Peyer's patch (tissue), 4 donors: ENCODE results near the gene CERKL. TPM values are rescaled to one million over a fixed set of nuclear protein-coding genes. Genes with fewer than 3 reads are reported as not detected.

ENCODE experiments used
- DNase-seq, 3 donors: peaks; one replicate each; pipeline ENCODE4 v3.0.0-alpha.2; 2017 to 2019
- H3K27ac ChIP-seq, 4 donors: fragments of 200-600 bp; sonication (generic); one replicate each; pipeline ENCODE4 v1.5.1; 2016 to 2019
- H3K27me3 ChIP-seq, 2 donors: fragments of 200-600 bp; sonication (generic); one replicate each; pipeline ENCODE4 v1.5.1; 2019
- H3K36me3 ChIP-seq, 3 donors: fragments of 200-600 bp; sonication (generic); one replicate each; pipeline ENCODE4 v1.5.1; 2016 to 2019
- H3K4me1 ChIP-seq, 4 donors: fragments of 200-600 bp; sonication (generic); one replicate each; pipeline ENCODE4 v1.5.1; 2016 to 2019
- H3K4me3 ChIP-seq, 4 donors: fragments of 200-600 bp; sonication (generic); 1 replicate in 3 of 4; 2 replicates in 1 of 4; pipeline ENCODE4 v1.5.1; 2016 to 2019; ENCODE audit warnings: mild to moderate bottlenecking in 1 of 4
- H3K9me3 ChIP-seq, 4 donors: fragments of 200-600 bp; sonication (generic); one replicate each; pipeline ENCODE4 v1.5.1; 2016 to 2019; ENCODE audit warnings: mild to moderate bottlenecking in 1 of 4
- POLR2A ChIP-seq, 2 donors: fragments of 450-650 bp; IDR thresholded peaks; one replicate each; pipeline ENCODE4 v1.5.1; 2017; ENCODE audit warnings: antibody characterized with exemption in 2 of 2, mild to moderate bottlenecking in 2 of 2, moderate library complexity in 2 of 2
- total RNA-seq, 4 donors: library from RNA; depleted of rRNA; stranded (reverse); fragments of >200 nt; gene quantifications; one replicate each; pipeline ENCODE4 v1.1.0, GENCODE V29; 2016
- TF ChIP-seq, protein P1 (sequence below), 6 experiments: fragments of 450-650 bp in 4 of 6; fragments of 200-600 bp in 2 of 6; sonication (generic) in 1 of 6; IDR thresholded peaks; one replicate each; pipeline ENCODE4 v1.5.1; 2017 to 2019; ENCODE audit warnings: antibody characterized with exemption in 6 of 6, mild to moderate bottlenecking in 3 of 6, moderate library complexity in 1 of 6

The CERKL gene
- total RNA-seq, 4 donors from 2014 or later: 1.6 to 5.0 (median 1.7) TPM; not detected in 1

DNA sequence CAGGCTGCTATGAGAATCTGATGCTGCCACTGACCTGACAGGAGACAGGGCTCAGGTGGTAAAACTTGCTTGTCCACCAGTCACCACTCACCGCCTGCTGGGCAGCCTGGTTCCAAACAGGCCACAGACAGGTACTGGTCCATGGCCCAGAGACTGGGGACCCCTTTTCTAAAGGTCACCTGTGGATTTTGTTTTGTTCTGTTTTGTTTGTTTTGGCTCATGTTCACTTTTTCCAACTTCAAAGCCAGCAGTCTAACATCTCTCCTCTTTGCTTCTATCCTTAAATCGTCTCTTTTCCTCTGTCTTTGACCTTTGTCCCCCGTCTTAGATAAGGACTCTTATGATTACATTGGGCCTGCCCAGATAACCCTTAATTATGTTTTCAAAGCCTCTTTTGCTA is 3.3 kb upstream of the CERKL start:
- Histone ChIP-seq H3K36me3 (no peaks in the 10 kb centered on the region), H3K27ac (no peak overlapping the region), H3K27me3 (no peaks in the 10 kb centered on the region), H3K4me3 (no peak overlapping the region), H3K9me3 (no peaks in the 10 kb centered on the region), H3K4me1 (peaks cover 0 to 8% (median 3%) of the 10 kb centered on the region in 4 donors)
- TF ChIP-seq, protein P1, sequence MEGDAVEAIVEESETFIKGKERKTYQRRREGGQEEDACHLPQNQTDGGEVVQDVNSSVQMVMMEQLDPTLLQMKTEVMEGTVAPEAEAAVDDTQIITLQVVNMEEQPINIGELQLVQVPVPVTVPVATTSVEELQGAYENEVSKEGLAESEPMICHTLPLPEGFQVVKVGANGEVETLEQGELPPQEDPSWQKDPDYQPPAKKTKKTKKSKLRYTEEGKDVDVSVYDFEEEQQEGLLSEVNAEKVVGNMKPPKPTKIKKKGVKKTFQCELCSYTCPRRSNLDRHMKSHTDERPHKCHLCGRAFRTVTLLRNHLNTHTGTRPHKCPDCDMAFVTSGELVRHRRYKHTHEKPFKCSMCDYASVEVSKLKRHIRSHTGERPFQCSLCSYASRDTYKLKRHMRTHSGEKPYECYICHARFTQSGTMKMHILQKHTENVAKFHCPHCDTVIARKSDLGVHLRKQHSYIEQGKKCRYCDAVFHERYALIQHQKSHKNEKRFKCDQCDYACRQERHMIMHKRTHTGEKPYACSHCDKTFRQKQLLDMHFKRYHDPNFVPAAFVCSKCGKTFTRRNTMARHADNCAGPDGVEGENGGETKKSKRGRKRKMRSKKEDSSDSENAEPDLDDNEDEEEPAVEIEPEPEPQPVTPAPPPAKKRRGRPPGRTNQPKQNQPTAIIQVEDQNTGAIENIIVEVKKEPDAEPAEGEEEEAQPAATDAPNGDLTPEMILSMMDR (IDR thresholded peaks at IDR 0.05): peak in 1 of 6 experiments; percentile 26
- no peak for TF ChIP-seq POLR2A (IDR thresholded peaks at IDR 0.05)
- DNase-seq: no peak

DNA sequence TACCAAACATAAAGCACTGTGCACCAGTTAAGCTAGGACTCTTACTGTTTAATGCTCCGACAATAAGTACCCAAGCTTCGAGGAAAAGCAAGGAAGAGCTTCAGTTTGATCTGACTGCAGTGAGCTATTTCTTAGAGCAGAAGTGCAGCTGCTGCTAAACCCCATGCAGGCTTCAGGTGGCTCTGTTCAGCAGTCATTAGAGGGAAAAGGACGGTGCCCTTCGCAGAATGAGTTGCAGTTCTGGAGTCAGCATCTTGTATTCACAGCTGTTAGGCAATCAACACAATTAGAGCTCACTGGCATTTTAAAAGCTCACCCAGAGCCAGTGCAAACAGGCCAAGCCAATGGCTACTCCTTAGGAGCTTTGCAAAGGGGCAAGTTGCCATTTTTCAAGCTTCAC is 1.5 kb upstream of the CERKL start:
- no peaks in the 10 kb centered on the region for H3K9me3 ChIP-seq
- no peak overlapping the region for H3K4me3 ChIP-seq
- no peaks in the 10 kb centered on the region for H3K36me3 ChIP-seq
- TF ChIP-seq, protein P1 (IDR thresholded peaks at IDR 0.05): no peak
- no peak for TF ChIP-seq POLR2A (IDR thresholded peaks at IDR 0.05)
- H3K27ac ChIP-seq: no peak overlapping the region
- no peaks in the 10 kb centered on the region for H3K27me3 ChIP-seq
- DNase-seq: no peak
- H3K4me1 ChIP-seq: peaks cover 0 to 8% (median 3%) of the 10 kb centered on the region in 4 donors

DNA sequence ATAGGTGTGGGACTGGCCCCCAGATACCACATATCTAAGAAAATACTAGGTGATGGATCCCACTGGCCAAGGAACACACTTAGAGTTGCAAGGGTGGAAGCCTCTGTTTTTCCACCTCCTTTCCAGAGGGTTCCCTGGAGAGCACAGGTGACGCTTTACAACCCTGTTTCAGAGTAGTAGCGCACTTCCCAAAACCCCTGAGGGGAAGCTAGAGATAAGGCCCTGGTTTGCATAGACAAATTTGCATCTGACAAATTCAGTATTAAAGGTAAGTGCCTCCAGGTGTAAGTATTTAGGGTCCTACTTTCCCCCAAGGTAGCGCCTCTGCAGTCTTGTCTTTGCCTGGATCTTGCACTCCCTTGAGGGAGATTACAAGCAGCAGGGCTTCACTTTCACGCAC is 474 bp upstream of the CERKL start:
- Histone ChIP-seq H3K27ac (peak overlapping the region in 1 of 4 donors; percentile 80), H3K9me3 (no peaks in the 10 kb centered on the region), H3K27me3 (no peaks in the 10 kb centered on the region), H3K4me1 (peaks cover 0 to 8% (median 3%) of the 10 kb centered on the region in 4 donors), H3K36me3 (no peaks in the 10 kb centered on the region), H3K4me3 (peak overlapping the region; percentile 47 to 66 (median 60))
- TF ChIP-seq, protein P1 (IDR thresholded peaks at IDR 0.05): no peak
- no peak for TF ChIP-seq POLR2A (IDR thresholded peaks at IDR 0.05)
- DNase-seq: no peak

GRCh38 chr2:181655519-181655918 is 1.4 kb downstream of the CERKL start:
- TF ChIP-seq, protein P1 (IDR thresholded peaks at IDR 0.05): no peak
- TF ChIP-seq POLR2A (IDR thresholded peaks at IDR 0.05): no peak
- H3K27ac ChIP-seq: no peak overlapping the region

DNA sequence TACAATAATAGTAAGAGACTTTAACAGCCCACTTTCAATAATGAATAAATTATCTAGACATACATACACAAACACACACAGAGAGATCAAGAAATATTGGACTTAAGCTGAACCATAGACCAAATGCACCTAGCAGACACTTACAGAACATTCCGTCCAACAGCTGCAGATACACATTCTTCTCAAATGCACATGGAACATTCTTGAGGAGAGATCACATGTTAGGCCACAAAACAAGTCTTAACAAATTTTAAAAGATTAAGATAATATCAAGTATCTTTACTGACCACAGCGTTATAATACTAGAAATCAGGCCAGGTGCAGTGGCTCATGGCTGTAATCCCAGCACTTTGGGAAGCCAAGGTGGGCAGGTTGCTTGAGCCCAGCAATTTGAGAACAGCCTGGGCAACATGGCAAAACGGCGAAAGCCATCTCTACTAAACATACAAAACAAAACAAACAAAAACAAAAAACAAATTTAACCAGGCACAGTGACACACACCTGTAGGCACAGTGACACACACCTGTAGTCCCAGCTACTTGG is 7.4 kb downstream of the CERKL start:
- Histone ChIP-seq H3K27me3 (no peaks in the 10 kb centered on the region), H3K27ac (no peak overlapping the region), H3K9me3 (no peaks in the 10 kb centered on the region), H3K36me3 (no peaks in the 10 kb centered on the region), H3K4me1 (no peaks in the 10 kb centered on the region), H3K4me3 (no peak overlapping the region)
- TF ChIP-seq, protein P1 (IDR thresholded peaks at IDR 0.05): no peak
- TF ChIP-seq POLR2A (IDR thresholded peaks at IDR 0.05): no peak
- DNase-seq: no peak

More at GRCh38 chr2:181655519-181655918, 1.4 kb downstream of the CERKL start:
- Histone ChIP-seq H3K4me1 (peaks cover 0 to 8% (median 3%) of the 10 kb centered on the region in 4 donors), H3K27me3 (no peaks in the 10 kb centered on the region), H3K9me3 (no peaks in the 10 kb centered on the region), H3K4me3 (peak overlapping the region in 1 of 4 donors; percentile 7), H3K36me3 (no peaks in the 10 kb centered on the region)
- no peak for DNase-seq
